ENCODE measurements around the gene WWOX.
A peak's percentile ranks its signal among the peaks of the same experiment; 100 is the strongest.

WWOX gene

DNA sequence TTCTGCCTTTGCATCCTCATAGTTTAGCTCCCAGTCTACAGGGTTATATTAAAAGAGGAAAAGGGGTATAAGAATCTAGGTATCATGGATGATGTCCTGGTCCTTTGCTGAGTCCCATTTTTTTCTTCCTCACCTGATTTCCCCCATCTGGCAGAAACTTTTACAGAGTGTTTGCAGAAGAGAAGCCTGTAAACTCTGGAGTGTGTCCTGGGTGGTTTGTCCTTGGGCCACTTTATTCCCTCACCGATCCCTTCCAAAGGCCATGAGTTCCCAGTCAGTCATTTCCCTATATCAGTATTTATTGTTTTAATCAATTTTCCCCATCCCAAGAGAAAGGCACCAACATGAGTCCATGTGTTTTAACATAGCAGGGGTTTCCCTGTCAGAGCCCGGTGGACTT lies 638.2 kb downstream of the WWOX start:
- no peaks in the 10 kb centered on the region for H3K79me1 ChIP-seq (ENCODE audit: low read length)

DNA sequence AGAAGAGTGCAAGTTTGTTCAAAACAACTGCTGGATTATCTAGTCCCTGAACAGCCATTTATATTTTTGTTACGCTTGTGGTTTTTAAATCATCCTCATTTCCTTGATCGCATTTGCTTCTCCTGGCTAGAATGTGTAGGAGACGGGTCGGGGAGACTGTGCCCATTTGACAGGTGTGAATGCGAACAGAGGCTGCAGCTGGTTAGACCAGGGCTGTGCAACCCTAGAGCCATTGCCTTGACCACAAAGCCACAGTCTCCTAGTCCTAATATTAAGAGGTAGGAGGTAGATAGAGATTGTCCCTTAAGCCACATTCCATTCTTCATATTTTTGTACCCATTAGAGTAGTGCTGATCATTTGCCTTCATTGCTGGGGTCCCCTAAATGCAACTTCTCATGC lies 639.1 kb downstream of the WWOX start:
- no peak overlapping the region for H2BK5ac ChIP-seq (ENCODE audit: low read depth, low read length, poor library complexity)
- no peak overlapping the region for H2BK120ac ChIP-seq (ENCODE audit: insufficient read depth, low read length, poor library complexity)
- no CpG with 5 or more reads among the region's 5 CpGs for WGBS (ENCODE audit: extremely low coverage, insufficient coverage, insufficient read length)
- no peak overlapping the region for H3K18ac ChIP-seq (ENCODE audit: low read length)
- H2BK12ac ChIP-seq (ENCODE audit: low read length): no peak overlapping the region
- no peaks in the 10 kb centered on the region for H3K79me1 ChIP-seq (ENCODE audit: low read length)
- H3K4me2 ChIP-seq (ENCODE audit: low read length): no peak overlapping the region
- H3K27me3 ChIP-seq (ENCODE audit: insufficient read depth, low read length): no peaks in the 10 kb centered on the region
- H4K12ac ChIP-seq (ENCODE audit: low read depth, low read length): no peak overlapping the region
- H3K27ac ChIP-seq (ENCODE audit: low read depth, low read length): no peak overlapping the region
- no peak overlapping the region for H2AFZ ChIP-seq (ENCODE audit: insufficient read depth, low read length, poor library complexity)
- no peak overlapping the region for H3K23ac ChIP-seq (ENCODE audit: low read length)
- H3K4me1 ChIP-seq (ENCODE audit: control insufficient read depth in 1 of 2, insufficient read depth in 2 of 2, low read length in 2 of 2): no peaks in the 10 kb centered on the region
- no peak for DNase-seq
- H3K9me3 ChIP-seq (ENCODE audit: insufficient read depth, low read depth, low read length): peaks cover 4% of the 10 kb centered on the region
- H3K36me3 ChIP-seq (ENCODE audit: control insufficient read depth in 1 of 2, insufficient read depth in 2 of 2, low read length in 2 of 2): no peaks in the 10 kb centered on the region
- no peak overlapping the region for H3K14ac ChIP-seq (ENCODE audit: low read length)
- no peak overlapping the region for H4K8ac ChIP-seq (ENCODE audit: low read depth, low read length)
- no peak overlapping the region for H4K91ac ChIP-seq (ENCODE audit: low read depth, low read length)
- no peak overlapping the region for H3K9ac ChIP-seq (ENCODE audit: low read length)
- H3K4me3 ChIP-seq (ENCODE audit: low read depth, low read length): no peak overlapping the region
- no peak overlapping the region for H2AK5ac ChIP-seq (ENCODE audit: low read length)
- no peak overlapping the region for H3K4ac ChIP-seq (ENCODE audit: low read depth, low read length)
- no peaks in the 10 kb centered on the region for H3K79me2 ChIP-seq (ENCODE audit: control insufficient read depth, insufficient read depth, low read length, poor library complexity)

More for the DNA sequence above, 638.2 kb downstream of the WWOX start:
- Histone ChIP-seq H3K4me1 (ENCODE audit: control insufficient read depth in 1 of 2, insufficient read depth in 2 of 2, low read length in 2 of 2) (no peaks in the 10 kb centered on the region), H3K27ac (ENCODE audit: low read depth, low read length) (no peak overlapping the region), H2BK120ac (ENCODE audit: insufficient read depth, low read length, poor library complexity) (no peak overlapping the region), H2AK5ac (ENCODE audit: low read length) (no peak overlapping the region), H2BK5ac (ENCODE audit: low read depth, low read length, poor library complexity) (no peak overlapping the region), H4K12ac (ENCODE audit: low read depth, low read length) (no peak overlapping the region), H3K9ac (ENCODE audit: low read length) (no peak overlapping the region), H4K8ac (ENCODE audit: low read depth, low read length) (no peak overlapping the region), H3K18ac (ENCODE audit: low read length) (no peak overlapping the region), H2AFZ (ENCODE audit: insufficient read depth, low read length, poor library complexity) (no peak overlapping the region), H3K14ac (ENCODE audit: low read length) (no peak overlapping the region), H3K4ac (ENCODE audit: low read depth, low read length) (no peak overlapping the region), H3K4me2 (ENCODE audit: low read length) (no peak overlapping the region), H3K4me3 (ENCODE audit: low read depth, low read length) (no peak overlapping the region), H3K23ac (ENCODE audit: low read length) (no peak overlapping the region), H3K9me3 (ENCODE audit: insufficient read depth, low read depth, low read length) (peaks cover 4% of the 10 kb centered on the region), H3K27me3 (ENCODE audit: insufficient read depth, low read length) (no peaks in the 10 kb centered on the region), H3K36me3 (ENCODE audit: control insufficient read depth in 1 of 2, insufficient read depth in 2 of 2, low read length in 2 of 2) (no peaks in the 10 kb centered on the region), H4K91ac (ENCODE audit: low read depth, low read length) (no peak overlapping the region), H2BK12ac (ENCODE audit: low read length) (no peak overlapping the region), H3K79me2 (ENCODE audit: control insufficient read depth, insufficient read depth, low read length, poor library complexity) (no peaks in the 10 kb centered on the region)
- WGBS (ENCODE audit: extremely low coverage, insufficient coverage, insufficient read length): no CpG with 5 or more reads among the region's 2 CpGs
- no peak for DNase-seq

DNA sequence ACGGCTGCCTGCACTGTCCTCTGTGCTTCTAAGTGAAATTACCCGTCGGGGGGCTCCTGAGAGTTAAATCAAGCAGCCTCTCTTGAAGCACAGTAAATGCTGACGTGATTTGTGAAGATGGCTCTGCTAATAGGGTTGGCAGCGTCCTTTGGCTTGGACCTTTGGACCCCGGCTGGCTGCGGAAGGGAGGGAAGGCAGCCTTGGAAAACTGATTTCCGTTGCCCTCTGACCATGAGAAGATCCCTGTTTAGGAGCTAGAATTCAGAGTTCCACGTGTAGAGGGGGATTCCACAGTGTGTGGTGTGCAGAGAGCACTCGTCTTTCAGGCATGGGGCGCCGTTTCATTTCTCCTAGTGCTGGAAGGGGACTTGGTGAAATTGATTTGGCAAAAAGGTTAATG lies 640.8 kb downstream of the WWOX start:
- no peak overlapping the region for H4K12ac ChIP-seq (ENCODE audit: low read depth, low read length)
- no peaks in the 10 kb centered on the region for H3K79me2 ChIP-seq (ENCODE audit: control insufficient read depth, insufficient read depth, low read length, poor library complexity)
- H3K27me3 ChIP-seq (ENCODE audit: insufficient read depth, low read length): no peaks in the 10 kb centered on the region
- no peak overlapping the region for H2BK5ac ChIP-seq (ENCODE audit: low read depth, low read length, poor library complexity)
- no peaks in the 10 kb centered on the region for H3K36me3 ChIP-seq (ENCODE audit: control insufficient read depth in 1 of 2, insufficient read depth in 2 of 2, low read length in 2 of 2)
- no peak overlapping the region for H2AFZ ChIP-seq (ENCODE audit: insufficient read depth, low read length, poor library complexity)
- H4K8ac ChIP-seq (ENCODE audit: low read depth, low read length): no peak overlapping the region
- H3K4me3 ChIP-seq (ENCODE audit: low read depth, low read length): no peak overlapping the region
- no peak overlapping the region for H2BK12ac ChIP-seq (ENCODE audit: low read length)
- no peaks in the 10 kb centered on the region for H3K79me1 ChIP-seq (ENCODE audit: low read length)
- no peak overlapping the region for H2BK120ac ChIP-seq (ENCODE audit: insufficient read depth, low read length, poor library complexity)
- WGBS (ENCODE audit: extremely low coverage, insufficient coverage, insufficient read length): no CpG with 5 or more reads among the region's 12 CpGs
- H3K23ac ChIP-seq (ENCODE audit: low read length): no peak overlapping the region
- no peak overlapping the region for H3K14ac ChIP-seq (ENCODE audit: low read length)
- DNase-seq: no peak
- no peak overlapping the region for H3K9ac ChIP-seq (ENCODE audit: low read length)
- no peak overlapping the region for H3K18ac ChIP-seq (ENCODE audit: low read length)
- no peak overlapping the region for H3K4me2 ChIP-seq (ENCODE audit: low read length)
- H3K4ac ChIP-seq (ENCODE audit: low read depth, low read length): no peak overlapping the region
- H3K9me3 ChIP-seq (ENCODE audit: insufficient read depth, low read depth, low read length): peaks cover 1% of the 10 kb centered on the region
- no peak overlapping the region for H2AK5ac ChIP-seq (ENCODE audit: low read length)
- H4K91ac ChIP-seq (ENCODE audit: low read depth, low read length): no peak overlapping the region
- no peak overlapping the region for H3K27ac ChIP-seq (ENCODE audit: low read depth, low read length)
- H3K4me1 ChIP-seq (ENCODE audit: control insufficient read depth in 1 of 2, insufficient read depth in 2 of 2, low read length in 2 of 2): no peaks in the 10 kb centered on the region

DNA sequence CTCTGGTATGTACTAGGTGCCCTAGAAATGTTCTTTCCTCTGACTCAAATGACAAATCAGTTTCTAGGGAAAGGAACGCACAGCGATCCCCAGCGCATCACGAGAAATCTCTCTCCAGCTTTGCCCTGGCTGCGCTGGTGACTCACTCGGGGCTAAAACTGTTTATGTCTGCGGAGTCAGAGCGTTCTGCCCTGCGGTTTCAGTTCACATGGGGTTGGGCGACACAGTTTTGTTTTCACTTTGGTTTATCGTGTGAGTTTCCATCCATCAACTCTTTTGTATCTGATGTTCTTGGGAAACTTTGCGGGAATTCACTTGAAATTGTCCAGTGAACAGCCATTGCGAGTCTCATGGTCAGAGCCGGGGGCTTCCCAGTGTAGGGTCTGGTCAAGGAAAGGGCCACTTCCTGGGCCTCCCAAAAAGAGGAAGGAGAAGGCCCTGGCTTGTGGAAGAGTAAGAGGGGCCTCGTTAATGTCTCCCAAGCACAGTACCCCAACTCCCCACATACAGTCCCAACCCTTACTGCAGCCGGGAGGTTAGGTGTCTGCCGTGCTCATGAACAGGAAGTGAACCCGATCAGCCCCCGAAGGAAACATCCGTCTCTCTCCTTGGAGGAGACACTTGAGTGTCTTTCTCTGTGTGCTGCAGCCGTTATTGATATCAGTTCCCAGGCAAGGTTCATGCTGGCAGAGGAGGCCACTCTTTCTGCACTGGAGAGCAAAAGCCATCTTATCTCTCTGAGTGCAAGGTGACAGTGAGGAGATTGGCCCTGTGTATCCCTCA lies 643.2 kb downstream of the WWOX start:
- H3K27ac ChIP-seq (ENCODE audit: low read depth, low read length): no peak overlapping the region
- peaks cover 1% of the 10 kb centered on the region for H3K9me3 ChIP-seq (ENCODE audit: insufficient read depth, low read depth, low read length)
- H2BK12ac ChIP-seq (ENCODE audit: low read length): no peak overlapping the region
- H2AFZ ChIP-seq (ENCODE audit: insufficient read depth, low read length, poor library complexity): no peak overlapping the region
- no peak overlapping the region for H2BK5ac ChIP-seq (ENCODE audit: low read depth, low read length, poor library complexity)
- no peak overlapping the region for H3K14ac ChIP-seq (ENCODE audit: low read length)
- WGBS (ENCODE audit: extremely low coverage, insufficient coverage, insufficient read length): no CpG with 5 or more reads among the region's 21 CpGs
- DNase-seq: peak; percentile 29 to 44
- H2BK120ac ChIP-seq (ENCODE audit: insufficient read depth, low read length, poor library complexity): no peak overlapping the region
- H4K12ac ChIP-seq (ENCODE audit: low read depth, low read length): no peak overlapping the region
- no peaks in the 10 kb centered on the region for H3K79me2 ChIP-seq (ENCODE audit: control insufficient read depth, insufficient read depth, low read length, poor library complexity)
- no peak overlapping the region for H3K4me2 ChIP-seq (ENCODE audit: low read length)
- no peak overlapping the region for H3K9ac ChIP-seq (ENCODE audit: low read length)
- H3K36me3 ChIP-seq (ENCODE audit: control insufficient read depth in 1 of 2, insufficient read depth in 2 of 2, low read length in 2 of 2): no peaks in the 10 kb centered on the region
- H3K23ac ChIP-seq (ENCODE audit: low read length): no peak overlapping the region
- no peak overlapping the region for H4K91ac ChIP-seq (ENCODE audit: low read depth, low read length)
- H4K8ac ChIP-seq (ENCODE audit: low read depth, low read length): no peak overlapping the region
- no peaks in the 10 kb centered on the region for H3K79me1 ChIP-seq (ENCODE audit: low read length)
- no peak overlapping the region for H2AK5ac ChIP-seq (ENCODE audit: low read length)
- H3K18ac ChIP-seq (ENCODE audit: low read length): no peak overlapping the region
- H3K27me3 ChIP-seq (ENCODE audit: insufficient read depth, low read length): no peaks in the 10 kb centered on the region
- no peaks in the 10 kb centered on the region for H3K4me1 ChIP-seq (ENCODE audit: control insufficient read depth in 1 of 2, insufficient read depth in 2 of 2, low read length in 2 of 2)
- H3K4me3 ChIP-seq (ENCODE audit: low read depth, low read length): no peak overlapping the region
- H3K4ac ChIP-seq (ENCODE audit: low read depth, low read length): no peak overlapping the region
